Endothelial cell of umbilical vein (primary cell): ENCODE data around the gene MAP3K4. TPM values are rescaled to one million over a fixed set of nuclear protein-coding genes. Genes with fewer than 3 reads are reported as not detected.

ENCODE experiments used
- BruUV-seq: library from RNA; stranded (reverse); fragments of 400-500 nt; replicated peaks from 2 replicates; lab custom pipeline; 2021; lab: Mats Ljungman, UMichigan
- CTCF ChIA-PET: fragments of 300-600, 350-600 bp; sonication (Branson Sonifier 250); formaldehyde crosslinking; loops from one replicate; lab custom pipeline; 2021; ENCODE audit warnings: antibody characterized with exemption, inconsistent platforms; lab: Charles Lee
- POLR2A ChIA-PET: fragments of 300-600, 350-600 bp; sonication (Branson Sonifier 250); formaldehyde crosslinking; loops from one replicate; lab custom pipeline; 2021; ENCODE audit warnings: antibody characterized with exemption, inconsistent platforms; lab: Charles Lee
- DNase-seq: peaks from one replicate; pipeline ENCODE4 v3.0.0-alpha.2; 2011; ENCODE audit warnings: low read depth, low spot score
- FAIRE-seq: peaks from 2 replicates; lab custom pipeline; 2011; peaks lifted over from hg19 to GRCh38; lab: Jason Lieb, UNC
- H2AFZ ChIP-seq: 2 replicates; pipeline ENCODE4 v1.6.0; 2012; ENCODE audit warnings: low read depth, low read length, control low read depth, inconsistent platforms
- H3K27ac ChIP-seq: 2 replicates; pipeline ENCODE4 v1.5.1; 2011; ENCODE audit warnings: low read depth, mild to moderate bottlenecking, control low read depth, low read length, moderate library complexity; ENCODE audit not compliant: insufficient read depth
- H3K27me3 ChIP-seq, 2 experiments: 2 replicates each; pipeline versions ENCODE4 v1.6.0 to v1.6.1; 2011; ENCODE audit warnings: low read length in 2 of 2, mixed read lengths in 1 of 2; ENCODE audit not compliant: control insufficient read depth in 2 of 2, insufficient read depth in 2 of 2
- H3K36me3 ChIP-seq, 2 experiments: 2 replicates in 1 of 2; 3 replicates in 1 of 2; pipeline ENCODE4 v1.5.1; 2011; ENCODE audit warnings: low read length in 2 of 2, mild to moderate bottlenecking in 1 of 2, moderate library complexity in 1 of 2; ENCODE audit not compliant: control insufficient read depth in 2 of 2, insufficient read depth in 2 of 2; ENCODE audit errors: extremely low read depth in 1 of 2
- H3K4me1 ChIP-seq: 3 replicates; pipeline ENCODE4 v1.5.1; 2011; ENCODE audit warnings: mild to moderate bottlenecking, low read length; ENCODE audit not compliant: control insufficient read depth, insufficient read depth; ENCODE audit errors: extremely low read depth
- H3K4me2 ChIP-seq: 2 replicates; pipeline ENCODE4 v1.6.1; 2011; ENCODE audit warnings: low read length, control low read depth, mixed read lengths; ENCODE audit not compliant: insufficient read depth
- H3K4me3 ChIP-seq, 3 experiments: fragments of 200-600 bp in 1 of 3; sonication (generic), shearing (Covaris generic) in 1 of 3; replicated peaks in 1 of 3; 2 replicates each; pipeline ENCODE4 v1.5.1; 2011 to 2016; ENCODE audit warnings: control low read depth in 3 of 3, low read length in 3 of 3, mild to moderate bottlenecking in 2 of 3, inconsistent platforms in 1 of 3, low read depth in 1 of 3, moderate library complexity in 1 of 3; ENCODE audit not compliant: insufficient read depth in 1 of 3
- H3K79me2 ChIP-seq: 2 replicates; pipeline ENCODE4 v1.6.0; 2012; ENCODE audit warnings: low read length, inconsistent platforms; ENCODE audit not compliant: control insufficient read depth, insufficient read depth
- H3K9ac ChIP-seq: replicated peaks from 2 replicates; pipeline ENCODE3; 2011; ENCODE audit warnings: low read length, control low read depth; ENCODE audit not compliant: insufficient read depth; ENCODE audit errors: extremely low read depth
- H3K9me1 ChIP-seq: replicated peaks from 3 replicates; pipeline ENCODE4 v1.6.0; 2011; ENCODE audit warnings: mild to moderate bottlenecking, low read length; ENCODE audit not compliant: control insufficient read depth, insufficient read depth; ENCODE audit errors: extremely low read depth
- H3K9me3 ChIP-seq: replicated peaks from 2 replicates; pipeline ENCODE4 v1.5.1; 2012; ENCODE audit warnings: low read length, inconsistent platforms; ENCODE audit not compliant: control insufficient read depth, insufficient read depth
- H4K20me1 ChIP-seq: replicated peaks from 2 replicates; pipeline ENCODE3; 2011; ENCODE audit warnings: mild to moderate bottlenecking, low read length; ENCODE audit not compliant: control insufficient read depth, insufficient read depth; ENCODE audit errors: extremely low read depth
- EZH2 ChIP-seq: IDR thresholded peaks from 2 replicates; pipeline ENCODE4 v1.6.1; 2012; ENCODE audit warnings: borderline replicate concordance, low read depth, mild to moderate bottlenecking, moderate library complexity, low read length, inconsistent platforms; ENCODE audit not compliant: severe bottlenecking
- FOS ChIP-seq: IDR thresholded peaks from 2 replicates; pipeline ENCODE4 v1.6.1; 2011; ENCODE audit warnings: mild to moderate bottlenecking, low read length, moderate library complexity, borderline replicate concordance; ENCODE audit not compliant: insufficient read depth
- GATA2 ChIP-seq: IDR thresholded peaks from 2 replicates; pipeline ENCODE4 v1.7.0; 2011; ENCODE audit warnings: low read depth, mild to moderate bottlenecking, moderate library complexity, mixed read lengths, low read length; ENCODE audit not compliant: insufficient read length, insufficient read depth
- JUN ChIP-seq: IDR thresholded peaks from 2 replicates; pipeline ENCODE4 v1.6.1; 2011; ENCODE audit warnings: borderline replicate concordance, low read depth; ENCODE audit not compliant: insufficient read length, insufficient read depth
- MYC ChIP-seq: IDR thresholded peaks from one replicate; pipeline ENCODE4 v1.6.1; 2011; ENCODE audit warnings: mild to moderate bottlenecking, low read depth, low read length
- POLR2A ChIP-seq: IDR thresholded peaks from 2 replicates; pipeline ENCODE4 v1.6.1; 2012; ENCODE audit warnings: low read depth, mild to moderate bottlenecking, control low read depth, low read length
- POLR2AphosphoS5 ChIP-seq: IDR thresholded peaks from 2 replicates; pipeline ENCODE4 v1.6.1; 2012; ENCODE audit warnings: low read depth, mild to moderate bottlenecking, control low read depth, low read length, moderate library complexity; ENCODE audit not compliant: insufficient read depth
- dilution Hi-C: fragments of 300-500 bp; cut with MboI; formaldehyde crosslinking; loops from one replicate; pipeline ENCODE4 v1.15.0; 2019; ENCODE audit warnings: low sequenced_read_pairs; ENCODE audit not compliant: extremely low pct_ligation_motif_present
- intact Hi-C: fragments of 100-400 bp; cut with micrococcal nuclease; formaldehyde crosslinking; loops from one replicate; pipeline ENCODE4 v1.10.0; 2022
- polyA plus RNA-seq, 4 experiments: library from polyadenylated mRNA; depleted of rRNA in 3 of 4; stranded (reverse) in 3 of 4; unstranded in 1 of 4; fragments of >200 nt; gene quantifications; 2 replicates each; pipeline versions ENCODE4 v1.2.1 to v1.2.3, GENCODE V29; 2011 to 2012; ENCODE audit warnings: missing spikeins in 1 of 4
- total RNA-seq: library from RNA; stranded (reverse); gene quantifications from 2 replicates; pipeline ENCODE4 v1.2.3, GENCODE V29; 2021
- TF ChIP-seq, protein P1 (sequence below): IDR thresholded peaks from 2 replicates; pipeline ENCODE4 v1.6.1; 2011; ENCODE audit not compliant: insufficient read depth, insufficient read length
- TF ChIP-seq, protein P2 (sequence below), 2 donors: IDR thresholded peaks; 1 replicate in 1 of 2; 2 replicates in 1 of 2; pipeline ENCODE4 v1.5.1; 2011; ENCODE audit warnings: low read length in 2 of 2, mild to moderate bottlenecking in 2 of 2, moderate library complexity in 2 of 2, control low read depth in 1 of 2, inconsistent platforms in 1 of 2, low read depth in 1 of 2; ENCODE audit not compliant: insufficient read depth in 1 of 2; ENCODE audit errors: extremely low read depth in 1 of 2

Gene MAP3K4
- total and polyA plus RNA-seq, 2 donors (not counting 3 experiments of a cell fraction or from before 2014, with no cell fraction given): 10.8 to 42.3 TPM

DNA sequence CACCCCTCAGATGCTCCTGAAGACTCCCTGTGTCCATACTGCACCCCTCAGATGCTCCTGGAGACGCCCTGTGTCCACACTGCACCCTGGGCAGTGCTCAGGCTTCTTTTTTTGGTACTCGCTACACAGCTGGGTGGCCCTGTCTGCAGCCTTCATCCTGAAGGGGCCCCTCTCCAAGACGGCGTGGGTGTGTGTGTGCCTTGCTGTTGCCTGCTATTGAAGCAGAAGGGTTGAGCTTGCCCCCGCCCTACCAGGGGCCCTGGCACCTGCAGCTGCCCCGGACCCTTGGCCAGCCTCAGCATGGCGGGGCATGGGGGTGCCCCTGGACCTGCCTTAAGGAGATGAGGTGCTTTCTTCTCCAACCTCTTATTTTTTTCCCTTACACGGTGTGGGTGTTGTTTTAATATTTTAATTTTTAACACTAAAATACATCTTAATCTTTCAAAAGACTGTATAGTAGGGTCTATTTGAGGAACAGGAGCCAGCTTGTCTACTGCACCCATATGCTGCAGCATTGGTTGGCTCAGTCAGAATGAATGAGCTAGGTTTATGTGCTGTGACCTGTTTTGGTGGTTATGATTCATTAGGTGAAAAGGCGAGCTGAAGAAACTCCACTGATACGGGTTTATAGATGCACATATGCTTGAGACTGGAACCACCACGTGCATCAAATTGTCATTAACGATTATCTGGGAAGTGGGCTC is 146.4 kb downstream of the MAP3K4 start:
- FAIRE-seq: no peak
- ChIA-PET POLR2A (no interaction called here), CTCF (interaction anchor here (1.0 to 1.2 kb wide), 2 partner anchors 233 to 236 kb away, joined by 3 to 4 read pairs; no protein-coding TSS in a partner anchor)
- Histone ChIP-seq H3K27ac (no peak overlapping the region), H3K9ac (no peak overlapping the region), H3K9me1 (no peaks in the 10 kb centered on the region), H3K79me2 (no peaks in the 10 kb centered on the region), H3K27me3 (no peaks in the 10 kb centered on the region), H2AFZ (no peak overlapping the region), H3K9me3 (no peaks in the 10 kb centered on the region), H3K4me3 (no peak overlapping the region), H3K36me3 (peaks cover 0 to 4% of the 10 kb centered on the region in 2 experiments), H3K4me1 (no peaks in the 10 kb centered on the region), H4K20me1 (no peaks in the 10 kb centered on the region), H3K4me2 (no peak overlapping the region)
- BruUV-seq: no TSS peak
- DNase-seq: no peak
- intact Hi-C loops: no loop called here
- dilution Hi-C loops: no loop called here
- TF ChIP-seq EZH2: no peak
- no peak for TF ChIP-seq GATA2
- TF ChIP-seq JUN: no peak
- no peak for TF ChIP-seq MYC
- no peak for TF ChIP-seq POLR2AphosphoS5
- TF ChIP-seq, protein P1, sequence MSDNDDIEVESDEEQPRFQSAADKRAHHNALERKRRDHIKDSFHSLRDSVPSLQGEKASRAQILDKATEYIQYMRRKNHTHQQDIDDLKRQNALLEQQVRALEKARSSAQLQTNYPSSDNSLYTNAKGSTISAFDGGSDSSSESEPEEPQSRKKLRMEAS: no peak
- TF ChIP-seq POLR2A: no peak
- TF ChIP-seq, protein P2, sequence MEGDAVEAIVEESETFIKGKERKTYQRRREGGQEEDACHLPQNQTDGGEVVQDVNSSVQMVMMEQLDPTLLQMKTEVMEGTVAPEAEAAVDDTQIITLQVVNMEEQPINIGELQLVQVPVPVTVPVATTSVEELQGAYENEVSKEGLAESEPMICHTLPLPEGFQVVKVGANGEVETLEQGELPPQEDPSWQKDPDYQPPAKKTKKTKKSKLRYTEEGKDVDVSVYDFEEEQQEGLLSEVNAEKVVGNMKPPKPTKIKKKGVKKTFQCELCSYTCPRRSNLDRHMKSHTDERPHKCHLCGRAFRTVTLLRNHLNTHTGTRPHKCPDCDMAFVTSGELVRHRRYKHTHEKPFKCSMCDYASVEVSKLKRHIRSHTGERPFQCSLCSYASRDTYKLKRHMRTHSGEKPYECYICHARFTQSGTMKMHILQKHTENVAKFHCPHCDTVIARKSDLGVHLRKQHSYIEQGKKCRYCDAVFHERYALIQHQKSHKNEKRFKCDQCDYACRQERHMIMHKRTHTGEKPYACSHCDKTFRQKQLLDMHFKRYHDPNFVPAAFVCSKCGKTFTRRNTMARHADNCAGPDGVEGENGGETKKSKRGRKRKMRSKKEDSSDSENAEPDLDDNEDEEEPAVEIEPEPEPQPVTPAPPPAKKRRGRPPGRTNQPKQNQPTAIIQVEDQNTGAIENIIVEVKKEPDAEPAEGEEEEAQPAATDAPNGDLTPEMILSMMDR (IDR thresholded peaks at IDR 0.05; ENCODE audit: extremely low read depth in 1 of 2, insufficient read depth in 1 of 2, low read depth in 1 of 2, low read length in 2 of 2): no peak
- no peak for TF ChIP-seq FOS
